SH-SY5Y (cell line): ENCODE measurements around the gene ADCY9.

Source experiments
- GATA2 ChIP-seq: IDR thresholded peaks from 2 replicates; pipeline ENCODE4 v1.6.1; 2011; ENCODE audit warnings: mild to moderate bottlenecking, low read depth, low read length
- GATA3 ChIP-seq: IDR thresholded peaks from 2 replicates; pipeline ENCODE4 v1.6.1; 2011; ENCODE audit warnings: low read depth, mild to moderate bottlenecking, low read length, moderate library complexity

ADCY9 gene

GRCh38 chr16:4092547-4093265 lies 23.5 kb downstream of the ADCY9 start:
- TF ChIP-seq GATA3 = no peak
- no peak for TF ChIP-seq GATA2

- TF ChIP-seq GATA2 = no peak
- no peak for TF ChIP-seq GATA3
These were observed 24.8 kb downstream of the ADCY9 start for GRCh38 chr16:4091240-4092012.

GRCh38 chr16:4090351-4090851 lies 25.8 kb downstream of the ADCY9 start:
- TF ChIP-seq GATA3 = no peak
- TF ChIP-seq GATA2 = no peak

- TF ChIP-seq GATA2 = no peak
- no peak for TF ChIP-seq GATA3
These were observed 26.4 kb downstream of the ADCY9 start for GRCh38 chr16:4089811-4090301.

- TF ChIP-seq GATA2 = no peak
- no peak for TF ChIP-seq GATA3
These were observed 26.9 kb downstream of the ADCY9 start for GRCh38 chr16:4089251-4089810.

- TF ChIP-seq GATA3 = no peak
These were observed 28.2 kb downstream of the ADCY9 start for GRCh38 chr16:4087990-4088577.

GRCh38 chr16:4087099-4087885 lies 28.9 kb downstream of the ADCY9 start:
- TF ChIP-seq GATA2 = no peak
- TF ChIP-seq GATA3 = no peak

- TF ChIP-seq GATA2 (no peak), GATA3 (no peak)
These were observed 30.1 kb downstream of the ADCY9 start for GRCh38 chr16:4086153-4086552.

GRCh38 chr16:4085405-4085970 lies 30.8 kb downstream of the ADCY9 start:
- TF ChIP-seq GATA2 (no peak), GATA3 (no peak)

GRCh38 chr16:4083347-4083870 lies 32.8 kb downstream of the ADCY9 start:
- TF ChIP-seq GATA3 (no peak), GATA2 (no peak)

- TF ChIP-seq GATA3 (no peak), GATA2 (no peak)
These were observed 33.7 kb downstream of the ADCY9 start for GRCh38 chr16:4082474-4083044.

- no peak for TF ChIP-seq GATA2
- no peak for TF ChIP-seq GATA3
These were observed 34.7 kb downstream of the ADCY9 start for GRCh38 chr16:4081521-4082021.

GRCh38 chr16:4081047-4081446 lies 35.2 kb downstream of the ADCY9 start:
- TF ChIP-seq GATA3 (no peak), GATA2 (no peak)

GRCh38 chr16:4077174-4077649 lies 39.0 kb downstream of the ADCY9 start:
- TF ChIP-seq GATA2 (no peak), GATA3 (no peak)
